ENCODE data around the gene SYNM.

SYNM gene

DNA sequence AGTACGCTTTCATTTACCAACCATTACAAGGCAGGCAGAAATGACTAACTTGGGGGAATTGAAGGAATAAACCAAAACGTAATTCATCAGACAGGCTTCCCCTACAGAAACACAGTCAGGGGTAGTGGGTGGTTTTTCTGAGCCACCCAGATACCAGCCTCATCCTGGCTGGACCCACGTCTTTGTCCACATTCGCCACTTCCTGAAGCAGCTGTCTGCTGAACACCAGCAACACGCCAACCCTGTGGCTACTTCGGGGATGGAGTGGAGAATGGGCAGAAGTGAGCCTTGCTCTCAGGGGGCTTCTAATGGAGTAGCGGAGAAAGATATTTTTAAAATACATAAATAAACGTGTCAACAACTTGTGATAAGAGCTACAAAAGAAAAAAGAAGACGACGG, 40.1 kb downstream of the SYNM start:
- no peak for DNase-seq

DNA sequence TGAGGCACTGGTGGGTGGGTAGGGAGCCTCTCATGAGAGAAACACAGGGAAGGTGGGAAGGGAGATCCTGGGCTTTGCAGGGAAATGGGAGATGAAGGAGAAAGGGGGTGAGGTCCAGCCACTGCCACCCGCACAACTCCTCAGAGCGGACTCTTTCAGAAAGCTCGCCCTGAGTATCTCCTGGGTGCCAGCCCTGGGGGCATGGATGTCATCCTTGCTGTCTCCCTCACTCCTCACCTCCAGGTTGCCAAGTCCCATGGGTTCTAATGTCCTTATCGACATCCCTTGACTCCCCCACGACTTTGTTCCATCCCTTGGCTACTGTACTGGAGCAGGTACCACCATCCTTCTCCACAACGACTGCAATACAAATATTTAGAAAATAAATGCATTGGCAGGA, 40.9 kb downstream of the SYNM start:
- DNase-seq, result no peak

DNA sequence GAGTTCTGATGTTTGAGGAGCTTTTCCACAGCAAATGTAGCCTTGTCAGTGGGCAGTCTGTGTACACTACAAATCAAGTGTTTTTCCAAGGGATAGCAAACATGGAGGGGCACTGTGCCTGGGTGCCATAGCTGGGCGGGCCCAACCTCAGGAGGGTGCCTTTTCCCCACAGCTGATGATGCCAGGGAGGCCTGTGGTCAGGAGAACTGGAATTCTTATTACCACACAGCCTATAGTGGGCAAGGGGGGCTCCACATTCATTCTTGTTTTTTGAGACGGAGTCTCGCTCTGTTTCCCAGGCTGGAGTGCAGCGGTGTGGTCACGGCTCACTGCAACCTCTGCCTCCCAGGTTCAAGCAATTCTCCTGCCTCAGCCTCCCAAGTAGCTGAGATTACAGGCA, 41.8 kb downstream of the SYNM start:
- no peak for DNase-seq

DNA sequence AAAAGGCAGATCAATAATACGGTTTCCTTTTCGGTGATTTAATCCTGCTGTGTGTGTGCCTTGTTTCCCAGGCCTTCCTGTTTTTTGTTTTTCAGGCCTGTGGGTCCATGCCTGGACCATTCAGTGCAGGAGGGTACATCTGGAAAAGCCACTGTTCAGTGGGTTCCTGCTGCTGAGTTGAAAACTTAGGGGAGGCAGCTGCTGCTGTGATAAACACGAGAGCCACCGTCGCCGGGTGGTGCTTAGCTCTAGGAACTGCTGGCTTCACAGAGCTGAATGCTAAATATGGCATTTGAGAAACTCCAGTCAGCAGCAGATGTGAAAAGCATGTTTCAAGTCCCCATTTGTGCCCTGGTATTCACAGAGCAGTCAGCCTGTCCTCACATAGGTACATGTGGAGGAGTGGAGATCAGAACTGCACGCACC, 44.0 kb downstream of the SYNM start:
- DNase-seq, result no peak

DNA sequence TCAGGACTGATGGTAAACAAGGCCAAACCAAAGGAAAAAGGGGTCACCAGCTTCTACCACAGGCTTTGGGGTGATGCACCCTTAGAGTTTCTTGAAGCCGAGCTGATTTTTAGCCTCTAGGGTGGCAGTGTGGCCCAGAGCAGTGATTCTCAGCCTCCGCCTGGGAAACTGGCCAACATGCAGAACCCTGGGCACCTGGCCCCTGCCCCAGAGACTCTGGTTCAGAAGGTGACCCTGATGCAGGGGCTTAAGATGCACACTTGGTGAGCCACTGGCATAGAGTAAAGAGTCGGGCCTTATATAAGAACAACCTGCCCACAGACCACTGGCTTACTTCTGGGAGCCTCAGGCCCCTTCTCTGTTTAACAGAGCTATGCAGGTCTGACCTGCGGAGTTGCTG, 44.5 kb downstream of the SYNM start:
- DNase-seq, result no peak

DNA sequence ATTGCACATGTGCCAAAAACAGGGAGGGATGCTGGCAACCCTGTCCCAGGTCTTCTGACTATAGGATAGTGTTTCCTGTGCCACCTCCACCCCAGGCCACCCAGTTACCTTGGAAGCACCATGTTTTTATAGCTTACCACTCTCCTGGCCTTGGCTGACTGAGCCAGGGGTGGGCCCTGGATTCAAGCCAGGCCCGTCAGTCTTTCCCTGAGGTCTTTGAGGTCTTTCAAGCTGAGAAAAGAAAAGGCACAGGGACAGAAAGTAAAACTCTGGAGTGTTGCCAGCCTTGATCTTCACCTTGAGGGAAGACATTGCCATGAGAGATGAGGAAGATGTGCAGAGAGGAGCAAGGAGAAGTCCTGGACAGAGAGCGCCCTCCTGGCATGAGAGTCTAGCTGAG, 46.3 kb downstream of the SYNM start:
- no peak for DNase-seq

DNA sequence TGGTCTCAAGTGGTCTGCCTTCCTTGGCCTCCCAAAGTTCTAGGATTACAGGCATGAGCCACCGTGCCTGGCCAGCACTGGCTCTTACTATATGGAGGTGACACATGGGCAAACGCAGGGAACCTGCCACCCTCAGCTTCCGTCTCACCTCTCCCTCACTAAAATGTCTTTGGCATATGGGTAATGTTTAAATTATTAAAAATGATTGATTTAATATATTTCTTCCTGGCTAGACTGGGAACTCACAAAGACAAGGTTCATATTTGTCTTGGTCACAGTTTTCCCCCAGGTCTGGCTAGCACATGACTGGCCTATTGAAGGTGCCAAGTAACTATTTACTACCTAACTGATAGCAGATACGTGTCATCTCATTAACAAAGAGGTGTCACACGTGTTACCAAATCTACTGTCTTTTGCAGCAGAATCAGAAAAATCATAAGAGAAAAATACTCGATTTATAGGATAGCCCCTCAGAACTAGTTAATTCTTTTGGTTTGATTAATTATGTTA, 48.2 kb downstream of the SYNM start:
- no peak for DNase-seq

DNA sequence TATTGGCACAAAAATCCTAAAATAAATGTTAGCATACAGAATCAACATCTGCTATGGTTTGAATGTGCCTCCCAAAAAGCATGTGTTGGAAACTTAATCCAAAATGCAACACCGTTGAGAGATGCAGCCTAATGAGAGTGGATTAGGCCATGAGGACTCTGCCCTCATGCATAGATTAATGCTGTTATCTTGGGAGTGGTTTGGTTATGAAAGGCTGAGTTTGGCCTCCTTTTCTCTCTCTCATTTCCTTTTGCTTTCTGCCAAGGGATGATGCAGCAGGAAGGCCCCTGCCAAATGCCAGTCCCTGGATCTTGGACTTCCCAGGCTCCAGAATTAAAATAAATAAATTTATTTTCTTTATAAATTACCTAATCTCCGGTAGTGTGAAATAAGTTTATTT, 49.4 kb downstream of the SYNM start:
- no peak for DNase-seq

DNA sequence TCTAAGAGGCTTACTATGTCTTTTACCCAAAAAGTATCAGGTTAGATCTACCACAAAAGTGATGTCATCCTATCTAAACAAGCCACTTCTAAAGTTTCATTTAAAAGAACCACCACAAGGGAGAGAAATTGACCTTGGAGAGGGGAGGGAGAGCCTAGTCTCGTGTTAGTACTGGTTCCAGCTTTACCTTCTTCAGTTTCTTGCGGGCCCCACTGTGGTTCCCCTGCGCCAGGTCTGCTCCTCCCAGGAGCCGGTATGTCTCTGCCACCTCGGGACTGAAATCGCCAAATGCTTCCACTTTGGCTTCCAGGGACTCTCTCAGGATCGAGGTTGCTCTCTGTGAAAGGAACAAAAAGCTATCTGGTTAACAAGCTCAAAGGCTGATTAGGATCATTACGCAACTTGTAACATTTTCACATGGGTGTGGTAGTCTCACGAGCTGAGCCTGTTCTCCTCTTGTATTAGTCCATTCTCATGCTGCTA, 51.1 kb downstream of the SYNM start:
- no peak for DNase-seq

DNA sequence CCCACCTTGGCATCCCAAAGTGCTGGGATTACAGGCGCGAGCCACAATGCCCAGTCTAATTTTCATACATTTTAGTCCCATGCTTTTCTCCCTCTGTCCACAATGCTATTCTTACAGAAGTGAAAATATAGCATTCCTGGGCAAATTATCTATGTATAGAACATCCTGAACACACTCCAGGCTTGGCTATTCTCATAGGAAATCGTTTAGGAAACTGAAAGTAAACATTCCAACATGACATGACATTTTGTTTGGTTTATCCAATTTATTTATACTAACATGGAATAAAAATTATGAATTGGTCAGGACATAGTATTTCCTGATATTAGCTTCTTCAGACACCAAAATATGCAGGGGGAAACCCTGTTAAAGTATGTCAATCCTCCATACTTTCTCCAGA, 52.6 kb downstream of the SYNM start:
- DNase-seq, result no peak

DNA sequence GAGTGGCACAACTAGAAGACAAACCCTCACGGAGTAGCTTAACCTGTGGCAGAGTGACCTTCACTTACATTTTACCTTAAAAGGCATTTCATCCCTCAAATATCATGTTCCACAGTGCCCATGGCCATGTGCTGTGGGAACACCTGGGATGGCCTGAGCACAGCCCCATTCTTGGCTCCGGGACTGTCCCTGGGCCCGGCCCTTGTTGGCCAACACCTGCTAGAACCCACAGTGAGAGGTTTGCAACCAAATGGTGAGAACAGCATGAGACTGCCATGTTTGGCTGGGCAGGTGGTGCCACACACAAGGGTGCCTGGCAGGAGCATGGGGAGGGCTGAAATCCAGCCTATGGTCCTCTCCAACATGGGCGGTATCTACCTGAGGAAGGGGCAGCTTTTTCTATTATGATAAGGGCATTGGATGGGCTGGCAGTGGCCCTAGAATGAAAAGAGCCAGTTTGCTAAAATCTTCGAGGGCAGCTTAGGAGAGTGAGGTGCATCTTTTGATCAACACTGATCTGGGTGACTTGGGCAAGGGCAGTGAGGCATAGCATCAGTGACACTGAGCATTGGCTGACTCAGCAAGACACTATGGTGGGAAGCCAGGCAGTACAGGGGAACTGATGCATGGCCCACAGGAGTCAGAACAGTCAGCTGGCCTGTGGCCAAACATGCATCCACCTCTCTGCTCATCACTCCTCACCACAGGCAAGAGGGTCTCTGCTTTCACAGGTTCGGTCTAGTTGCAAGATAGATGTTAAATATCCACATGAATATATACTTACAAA, 53.9 kb downstream of the SYNM start:
- no peak for DNase-seq

DNA sequence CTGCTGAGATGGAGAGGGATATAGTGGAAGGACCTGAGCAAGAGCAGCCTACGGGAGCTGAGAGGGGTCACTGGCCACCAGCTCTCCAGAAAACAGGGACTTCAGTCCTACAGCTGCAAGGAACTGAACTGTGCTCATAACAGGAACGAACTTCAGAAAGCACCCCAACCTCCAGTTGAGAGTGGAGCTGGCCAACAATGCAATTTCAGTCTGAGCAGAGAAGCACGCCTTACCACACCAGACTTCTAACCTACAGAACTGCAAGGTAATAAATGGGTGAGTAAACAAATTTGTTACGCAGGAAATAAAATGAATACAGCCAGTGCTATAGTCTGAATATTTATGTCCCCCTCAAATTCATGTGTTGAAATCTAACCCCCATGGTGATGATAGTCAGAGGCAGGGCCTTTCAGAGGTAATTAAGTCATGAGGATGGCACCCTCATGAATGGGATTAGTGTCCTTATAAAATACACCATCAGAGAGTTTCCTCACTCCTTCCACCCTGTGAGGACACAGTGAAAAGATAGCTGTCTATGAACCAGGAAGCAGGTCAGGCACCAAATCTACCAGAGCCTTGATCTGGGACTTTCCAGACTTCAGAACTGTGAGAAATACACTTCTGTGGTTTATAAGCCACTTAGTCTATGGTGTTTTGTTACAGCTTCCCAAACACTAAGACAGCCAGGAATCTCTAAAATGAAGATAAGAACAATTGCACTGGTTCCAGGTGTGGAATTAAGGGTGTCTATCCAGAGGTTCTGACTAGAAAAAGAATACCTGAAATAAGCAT, 58.6 kb downstream of the SYNM start:
- DNase-seq, result no peak

DNA sequence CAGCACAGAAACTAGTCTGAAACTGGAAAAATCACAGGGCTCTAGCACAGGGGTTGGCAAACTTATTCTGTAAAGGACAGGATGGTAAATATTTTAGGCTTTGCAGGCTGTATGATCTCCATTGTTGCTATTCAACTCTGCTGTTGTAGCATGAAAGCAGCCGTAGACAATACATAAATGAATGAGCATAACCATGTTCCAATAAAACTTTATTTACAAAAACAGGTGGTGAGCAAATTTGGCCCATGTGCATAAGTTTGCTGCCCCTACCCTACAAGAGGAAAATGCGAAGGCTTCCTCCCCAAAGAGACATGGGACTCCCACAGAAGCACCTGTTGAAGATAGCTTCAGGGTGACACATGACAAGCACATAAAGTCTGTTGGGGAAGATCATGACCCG, 59.2 kb downstream of the SYNM start:
- no peak for DNase-seq

DNA sequence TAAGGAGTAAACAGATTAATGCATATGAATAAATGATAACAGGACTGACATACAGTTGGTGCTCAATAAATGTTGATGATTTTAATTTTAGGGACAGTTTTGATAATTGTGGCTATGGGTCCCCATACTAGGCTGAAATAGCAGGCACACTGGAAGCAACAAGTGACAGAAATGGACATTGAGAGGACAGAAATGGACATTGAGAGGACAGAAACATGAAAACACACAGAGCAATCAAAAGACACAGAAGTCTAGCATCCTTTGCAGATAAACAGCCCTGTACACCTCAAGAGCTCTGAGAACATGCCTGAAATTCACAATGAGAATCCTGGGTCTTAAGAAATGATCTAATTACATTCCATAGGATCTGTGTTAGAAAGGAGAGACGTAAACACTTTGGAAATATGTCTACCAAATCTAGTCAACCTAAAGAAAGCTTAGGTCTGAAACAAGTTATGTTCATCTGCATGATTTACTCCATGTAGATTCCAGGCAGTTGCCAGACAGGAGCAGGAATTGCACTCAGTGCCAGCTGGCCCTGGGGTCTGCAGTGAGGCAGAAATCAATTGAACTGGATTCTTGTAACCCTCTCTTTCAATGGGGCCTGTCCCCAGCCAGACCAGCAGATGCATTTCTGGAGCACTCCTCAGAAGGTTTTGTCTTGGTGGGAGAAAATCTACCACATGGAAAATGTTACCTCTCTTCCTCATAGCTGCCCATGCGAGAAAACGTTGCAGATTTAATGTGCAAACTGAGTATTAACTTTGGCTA, 60.3 kb downstream of the SYNM start:
- DNase-seq, result no peak

DNA sequence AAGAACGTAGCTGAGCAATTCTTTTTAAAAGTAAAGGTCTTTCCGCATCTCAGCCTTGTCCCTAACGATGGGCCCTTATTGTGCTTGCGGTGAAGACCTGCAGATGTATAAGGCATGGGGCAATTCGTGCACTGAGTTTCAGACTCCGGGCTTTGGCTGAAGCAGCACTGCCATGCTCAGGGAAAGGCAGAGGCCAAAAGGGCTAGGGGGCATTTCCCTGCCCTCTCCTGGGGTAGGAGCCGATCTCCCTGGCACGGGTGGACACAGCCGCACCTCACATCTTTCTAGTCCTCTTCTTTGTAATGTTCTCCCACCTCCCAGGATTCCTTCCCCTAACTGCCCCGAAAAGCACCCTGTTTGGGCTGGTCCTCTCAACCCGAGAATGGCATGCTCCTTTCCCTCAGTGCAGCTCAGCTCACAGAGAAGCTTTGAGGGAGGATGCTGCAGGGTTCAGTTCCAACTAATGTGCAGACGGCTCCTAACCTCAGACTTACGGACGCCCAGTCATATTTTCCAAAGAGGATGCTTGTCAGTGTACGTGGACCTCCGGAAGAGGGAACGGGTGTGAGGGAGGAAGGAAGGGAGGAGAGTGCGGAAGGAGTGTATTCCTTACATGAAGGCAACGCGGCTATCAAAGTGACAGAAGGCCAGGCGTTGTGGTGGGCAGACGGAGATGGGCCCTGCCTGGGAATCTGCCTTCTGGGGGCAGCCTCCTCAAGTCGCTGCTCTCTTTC, 61.2 kb downstream of the SYNM start:
- DNase-seq, result no peak

DNA sequence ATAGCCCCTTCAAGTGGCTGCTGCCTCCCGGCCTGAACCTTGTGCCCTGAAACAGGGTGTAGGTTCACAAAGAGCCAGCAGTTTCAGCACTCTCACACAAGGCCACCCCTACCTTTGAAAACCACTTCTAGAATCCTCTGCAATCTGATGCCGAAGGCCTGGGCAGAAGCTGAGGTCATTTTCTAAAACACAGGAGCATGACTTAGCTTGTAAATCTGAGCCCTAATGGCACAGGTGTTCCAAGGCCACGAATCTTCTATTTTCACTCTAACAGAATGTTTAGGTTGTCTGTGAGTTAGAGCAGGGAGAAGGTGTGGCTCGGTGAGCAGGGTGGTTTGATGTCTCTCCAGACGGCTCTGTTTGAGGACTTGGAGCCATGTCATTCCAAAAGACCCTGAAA, 62.3 kb downstream of the SYNM start:
- DNase-seq, result no peak

DNA sequence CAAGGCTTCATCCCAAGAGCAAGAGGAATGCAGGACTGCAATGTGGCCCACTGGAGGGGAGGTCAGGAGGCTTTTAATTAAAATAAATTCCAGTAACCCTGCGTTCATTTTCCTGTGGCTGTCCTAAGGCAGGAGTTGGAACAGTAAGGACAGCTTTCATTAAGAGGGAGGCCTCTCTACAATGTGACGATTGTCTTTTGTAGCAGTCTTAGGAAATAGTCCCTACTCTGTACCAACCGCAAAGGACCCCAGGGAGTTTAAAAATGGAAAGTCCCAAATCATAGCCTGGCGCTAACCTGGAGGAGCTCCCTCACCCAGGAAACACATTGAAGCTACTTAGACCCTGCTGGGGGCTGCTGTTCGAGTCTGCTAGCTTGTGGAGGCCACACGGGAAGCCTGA, 62.8 kb downstream of the SYNM start:
- DNase-seq, result no peak

DNA sequence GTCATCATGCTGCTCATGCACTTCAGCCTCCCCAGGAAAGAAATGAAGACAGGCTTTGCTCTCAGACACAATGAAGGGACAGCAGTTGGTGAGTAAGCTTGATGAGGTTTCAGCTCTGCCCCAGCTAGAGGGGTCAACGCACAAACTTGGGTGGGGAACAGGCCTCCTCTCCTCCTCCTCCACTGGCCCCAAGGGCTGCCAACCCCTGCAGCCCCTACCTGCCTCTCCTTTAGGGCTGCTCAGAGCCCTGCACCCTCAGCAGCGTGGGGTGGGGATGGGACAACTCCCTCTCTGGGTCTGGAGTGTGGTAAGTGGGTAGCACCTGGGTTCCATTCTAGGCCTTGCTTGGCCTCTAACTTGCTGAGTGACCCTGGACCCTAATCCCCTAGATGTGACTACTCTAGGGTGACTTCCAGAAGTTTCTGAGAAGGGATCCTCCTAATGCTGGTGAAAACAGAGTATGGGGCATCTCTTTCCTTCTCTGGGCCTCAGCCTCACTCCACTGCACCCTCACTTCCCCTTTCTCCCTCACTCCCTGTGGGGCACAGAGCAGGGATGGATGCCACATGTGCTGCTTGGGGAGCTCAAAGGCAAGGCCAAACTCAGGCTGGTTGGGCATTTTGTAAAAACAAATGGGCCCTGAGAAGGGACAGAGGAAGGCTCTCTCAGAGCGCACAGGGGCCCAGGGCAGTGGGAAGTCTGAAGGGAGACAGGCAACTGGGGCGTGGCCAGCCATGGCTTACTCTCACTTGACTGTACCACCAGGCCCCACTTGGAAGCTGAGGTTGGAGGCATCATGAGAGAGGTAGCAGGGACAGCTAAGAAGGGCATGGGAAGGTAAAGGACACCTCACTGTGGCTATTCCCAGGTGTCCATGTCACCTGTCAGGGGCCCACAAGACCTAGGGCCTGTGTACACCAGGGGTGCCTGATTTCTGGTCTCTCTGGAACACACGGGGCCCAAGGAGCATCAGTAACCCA, 64.0 kb downstream of the SYNM start:
- DNase-seq, result no peak

DNA sequence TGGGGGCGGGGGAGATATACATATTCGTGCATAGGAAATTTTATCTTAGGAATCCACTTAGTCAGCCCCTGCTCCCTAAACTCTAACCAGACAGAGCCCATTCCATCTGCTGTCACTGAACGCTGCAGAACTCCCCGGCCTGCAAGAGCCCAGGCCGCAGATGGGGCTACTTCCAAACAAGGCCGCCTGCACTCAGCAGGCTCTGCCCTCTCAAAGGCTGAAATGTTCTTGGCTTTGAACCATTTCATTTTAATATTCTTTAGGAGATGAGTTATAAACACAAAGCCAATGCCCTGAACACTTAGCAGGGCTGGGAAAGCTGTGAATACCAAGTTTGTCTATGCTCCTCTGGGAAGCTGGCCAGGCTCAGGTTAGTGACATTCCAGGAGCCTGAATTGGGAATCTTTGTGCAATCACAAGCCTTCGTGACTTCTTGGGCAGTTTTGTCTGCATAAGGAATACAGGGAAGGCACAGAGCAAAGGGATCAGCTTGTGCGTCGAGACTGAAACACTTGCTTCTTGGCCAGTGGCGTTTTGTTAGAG, 65.0 kb downstream of the SYNM start:
- DNase-seq, result no peak

DNA sequence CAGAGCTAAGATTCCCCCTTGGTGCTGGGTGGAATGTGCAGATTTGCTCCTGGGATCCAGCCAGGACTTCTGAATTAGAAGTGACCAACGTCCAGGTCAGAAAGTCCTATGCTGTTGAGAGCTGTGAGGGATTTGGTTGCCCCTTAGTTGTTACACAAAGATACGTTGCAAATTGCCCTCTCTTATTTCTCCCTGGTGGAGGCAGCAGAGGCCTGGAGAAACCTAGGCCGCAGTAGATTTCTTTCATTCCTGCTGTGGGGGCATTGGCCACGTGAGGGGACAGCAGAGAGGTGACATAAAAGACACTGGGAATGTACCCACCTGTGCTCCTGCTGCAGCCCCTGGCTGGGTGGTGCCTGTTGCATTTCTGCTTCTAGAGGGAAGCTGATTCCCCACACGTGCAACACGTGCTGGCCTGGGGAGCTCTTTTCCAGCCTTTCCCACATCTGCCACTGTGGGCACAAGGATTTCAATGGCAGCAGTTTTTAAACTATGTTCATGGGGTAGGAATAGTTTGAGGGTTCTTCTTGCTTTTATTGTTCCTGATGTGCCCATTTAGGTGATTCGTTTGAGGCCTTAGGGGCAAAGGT, 65.7 kb downstream of the SYNM start:
- no peak for DNase-seq

DNA sequence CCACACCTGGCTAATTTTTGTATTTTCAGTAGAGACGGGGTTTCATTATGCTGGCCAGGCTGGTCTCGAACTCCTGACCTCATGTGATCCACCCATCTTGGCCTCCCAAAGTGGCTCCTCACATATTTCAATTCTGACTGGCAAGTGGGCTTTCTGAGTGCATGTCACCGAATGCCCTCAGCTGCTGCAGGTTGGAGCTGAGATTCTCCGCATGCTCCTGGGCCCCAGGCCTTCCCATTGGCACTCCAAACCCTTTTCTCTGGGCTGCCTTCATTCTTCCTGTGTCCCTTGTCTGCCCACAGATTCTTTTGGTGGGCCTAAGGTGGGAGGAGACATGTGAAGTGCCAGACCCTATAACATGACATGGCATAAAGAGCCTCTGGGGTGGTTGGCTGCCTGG, 67.3 kb downstream of the SYNM start:
- DNase-seq, result no peak

All from GF-D8 (cell line).